Neural progenitor cell (in vitro differentiated cells): Measurements from ENCODE around the gene MGAM2. TPM values are rescaled to one million over a fixed set of nuclear protein-coding genes. Genes with fewer than 3 reads are reported as not detected.

Experiments
- DNase-seq: peaks from one replicate; pipeline ENCODE4 v3.0.0-alpha.2; 2016; ENCODE audit warnings: low spot score
- H2AFZ ChIP-seq: fragments of 200-600 bp; sonication (generic); replicated peaks from 2 replicates; pipeline ENCODE4 v1.6.1; 2016; ENCODE audit warnings: antibody characterized with exemption
- H3F3A ChIP-seq: fragments of 200-600 bp; sonication (generic); 2 replicates; pipeline ENCODE4 v1.6.1; 2016; ENCODE audit warnings: antibody characterized with exemption, low read depth
- H3K27ac ChIP-seq: fragments of 200-600 bp; sonication (generic); 2 replicates; pipeline ENCODE4 v1.5.1; 2016; ENCODE audit warnings: mild to moderate bottlenecking
- H3K27me3 ChIP-seq: fragments of 200-600 bp; sonication (generic); 2 replicates; pipeline ENCODE4 v1.6.1; 2016; ENCODE audit warnings: mild to moderate bottlenecking, moderate library complexity
- H3K36me3 ChIP-seq: fragments of 200-600 bp; sonication (generic); 2 replicates; pipeline ENCODE4 v1.5.1; 2016
- H3K4me1 ChIP-seq: fragments of 200-600 bp; sonication (generic); 2 replicates; pipeline ENCODE4 v1.6.1; 2016; ENCODE audit warnings: mixed run types
- H3K4me2 ChIP-seq: fragments of 200-600 bp; sonication (generic); 2 replicates; pipeline ENCODE4 v1.6.1; 2016
- H3K4me3 ChIP-seq: fragments of 200-600 bp; sonication (generic); 2 replicates; pipeline ENCODE4 v1.5.1; 2016
- H3K79me2 ChIP-seq: fragments of 200-600 bp; sonication (generic); 2 replicates; pipeline ENCODE4 v1.6.1; 2016; ENCODE audit warnings: low read depth
- H3K9ac ChIP-seq: fragments of 200-600 bp; sonication (generic); 2 replicates; pipeline ENCODE4 v1.6.1; 2016
- H3K9me3 ChIP-seq: fragments of 200-600 bp; sonication (generic); 2 replicates; pipeline ENCODE4 v1.5.1; 2016; ENCODE audit warnings: low read depth
- H4K20me1 ChIP-seq: fragments of 200-600 bp; sonication (generic); 2 replicates; pipeline ENCODE4 v1.6.1; 2016; ENCODE audit warnings: low read depth
- H3K27ac Mint-ChIP-seq: 3 replicates; pipeline ENCODE4 v1.8.0; 2021; ENCODE audit warnings: mixed read lengths
- H3K27me3 Mint-ChIP-seq: 2 replicates; pipeline ENCODE4 v1.8.0; 2022; ENCODE audit warnings: low read depth, mild to moderate bottlenecking, inconsistent platforms, moderate library complexity, mixed read lengths; ENCODE audit not compliant: insufficient read depth
- H3K36me3 Mint-ChIP-seq: 3 replicates; pipeline ENCODE4 v1.8.0; 2021; ENCODE audit warnings: mixed read lengths
- H3K4me1 Mint-ChIP-seq: 3 replicates; pipeline ENCODE4 v1.8.0; 2021; ENCODE audit warnings: mixed read lengths
- H3K4me3 Mint-ChIP-seq: 3 replicates; pipeline ENCODE4 v1.8.0; 2021; ENCODE audit warnings: mild to moderate bottlenecking, moderate library complexity, mixed read lengths
- H3K9me3 Mint-ChIP-seq: 3 replicates; pipeline ENCODE4 v1.8.0; 2020; ENCODE audit warnings: mixed read lengths
- EZH2 ChIP-seq: fragments of 200-600 bp; sonication (generic); IDR thresholded peaks from 2 replicates; pipeline ENCODE4 v1.6.1; 2017; ENCODE audit warnings: antibody characterized with exemption, mild to moderate bottlenecking, moderate library complexity
- EZH2phosphoT487 ChIP-seq: fragments of 200-600 bp; sonication (generic); IDR thresholded peaks from 2 replicates; pipeline ENCODE4 v1.6.1; 2017; ENCODE audit warnings: antibody characterized with exemption
- total RNA-seq: library from RNA; depleted of rRNA; stranded (reverse); fragments of >200 nt; gene quantifications from 2 replicates; pipeline ENCODE4 v1.2.3, GENCODE V29; 2015; ENCODE audit warnings: low replicate concordance
- TF ChIP-seq, protein P1 (sequence below): fragments of 200-600 bp; sonication (generic); IDR thresholded peaks from 2 replicates; pipeline ENCODE4 v1.5.1; 2017; ENCODE audit warnings: antibody characterized with exemption, mild to moderate bottlenecking

The MGAM2 gene
- total RNA-seq, 1 donor from 2014 or later = 0.04 TPM

- no peak overlapping the region for H3K4me3 ChIP-seq
- Mint-ChIP-seq H3K9me3 (no peaks in the 10 kb centered on the region), H3K27me3 (peaks cover 5% of the 10 kb centered on the region), H3K27ac (no peak overlapping the region), H3K4me1 (no peaks in the 10 kb centered on the region), H3K36me3 (no peaks in the 10 kb centered on the region), H3K4me3 (no peak overlapping the region)
- no peak overlapping the region for H3K27ac ChIP-seq
- H2AFZ ChIP-seq = no peak overlapping the region
- no peaks in the 10 kb centered on the region for H3K36me3 ChIP-seq
- no peaks in the 10 kb centered on the region for H3K79me2 ChIP-seq
- H3K4me1 ChIP-seq = no peaks in the 10 kb centered on the region
- H4K20me1 ChIP-seq = no peaks in the 10 kb centered on the region
- H3K4me2 ChIP-seq = no peak overlapping the region
- no peak overlapping the region for H3K9ac ChIP-seq
- no peaks in the 10 kb centered on the region for H3K27me3 ChIP-seq
- H3F3A ChIP-seq = no peaks in the 10 kb centered on the region
- H3K9me3 ChIP-seq = no peaks in the 10 kb centered on the region
- TF ChIP-seq EZH2phosphoT487 = no peak
- TF ChIP-seq, protein P1, sequence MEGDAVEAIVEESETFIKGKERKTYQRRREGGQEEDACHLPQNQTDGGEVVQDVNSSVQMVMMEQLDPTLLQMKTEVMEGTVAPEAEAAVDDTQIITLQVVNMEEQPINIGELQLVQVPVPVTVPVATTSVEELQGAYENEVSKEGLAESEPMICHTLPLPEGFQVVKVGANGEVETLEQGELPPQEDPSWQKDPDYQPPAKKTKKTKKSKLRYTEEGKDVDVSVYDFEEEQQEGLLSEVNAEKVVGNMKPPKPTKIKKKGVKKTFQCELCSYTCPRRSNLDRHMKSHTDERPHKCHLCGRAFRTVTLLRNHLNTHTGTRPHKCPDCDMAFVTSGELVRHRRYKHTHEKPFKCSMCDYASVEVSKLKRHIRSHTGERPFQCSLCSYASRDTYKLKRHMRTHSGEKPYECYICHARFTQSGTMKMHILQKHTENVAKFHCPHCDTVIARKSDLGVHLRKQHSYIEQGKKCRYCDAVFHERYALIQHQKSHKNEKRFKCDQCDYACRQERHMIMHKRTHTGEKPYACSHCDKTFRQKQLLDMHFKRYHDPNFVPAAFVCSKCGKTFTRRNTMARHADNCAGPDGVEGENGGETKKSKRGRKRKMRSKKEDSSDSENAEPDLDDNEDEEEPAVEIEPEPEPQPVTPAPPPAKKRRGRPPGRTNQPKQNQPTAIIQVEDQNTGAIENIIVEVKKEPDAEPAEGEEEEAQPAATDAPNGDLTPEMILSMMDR = no peak
- TF ChIP-seq EZH2 = no peak
- DNase-seq = no peak
Measured at GRCh38 chr7:142104550-142105527, 6.7 kb upstream of the MGAM2 start.

- Histone ChIP-seq H3K4me2 (no peak overlapping the region), H3K4me3 (no peak overlapping the region), H2AFZ (no peak overlapping the region), H3K4me1 (no peaks in the 10 kb centered on the region), H3K27me3 (no peaks in the 10 kb centered on the region), H4K20me1 (no peaks in the 10 kb centered on the region), H3K27ac (no peak overlapping the region), H3K79me2 (no peaks in the 10 kb centered on the region), H3K9me3 (no peaks in the 10 kb centered on the region), H3K36me3 (no peaks in the 10 kb centered on the region), H3K9ac (no peak overlapping the region), H3F3A (no peaks in the 10 kb centered on the region)
- H3K4me3 Mint-ChIP-seq = no peak overlapping the region
- TF ChIP-seq, protein P1 = no peak
- no peak for TF ChIP-seq EZH2
- TF ChIP-seq EZH2phosphoT487 = no peak
- no peaks in the 10 kb centered on the region for H3K36me3 Mint-ChIP-seq
- no peaks in the 10 kb centered on the region for H3K4me1 Mint-ChIP-seq
- DNase-seq = no peak
- no peaks in the 10 kb centered on the region for H3K9me3 Mint-ChIP-seq
- peaks cover 5% of the 10 kb centered on the region for H3K27me3 Mint-ChIP-seq
- H3K27ac Mint-ChIP-seq = no peak overlapping the region
Measured at GRCh38 chr7:142108728-142109505, 2.6 kb upstream of the MGAM2 start.

DNA sequence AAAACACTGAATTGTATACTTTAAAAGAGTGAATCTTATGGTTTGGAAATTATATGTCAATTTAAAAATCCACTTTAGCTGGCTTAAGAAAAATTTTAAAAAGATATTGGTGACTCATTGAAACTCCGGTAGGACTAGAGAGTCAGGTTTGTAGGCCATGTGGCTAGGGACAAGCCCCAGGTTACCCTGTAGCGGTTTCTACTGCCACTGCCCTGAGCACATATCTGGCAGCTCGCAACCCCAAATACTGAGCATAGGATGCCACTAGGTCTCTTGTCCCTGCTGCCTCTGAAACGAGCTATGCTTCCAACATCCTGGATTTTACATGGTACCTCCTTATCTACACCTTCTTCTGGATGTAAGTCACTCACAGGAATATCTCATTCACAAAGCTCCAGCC, 1.4 kb upstream of the MGAM2 start:
- Histone ChIP-seq H3K79me2 (no peaks in the 10 kb centered on the region), H4K20me1 (no peaks in the 10 kb centered on the region), H3K27ac (no peak overlapping the region), H3K27me3 (no peaks in the 10 kb centered on the region), H3K4me1 (no peaks in the 10 kb centered on the region), H3K4me2 (no peak overlapping the region), H3K4me3 (no peak overlapping the region), H3F3A (no peaks in the 10 kb centered on the region), H3K9me3 (no peaks in the 10 kb centered on the region), H2AFZ (no peak overlapping the region), H3K9ac (no peak overlapping the region), H3K36me3 (no peaks in the 10 kb centered on the region)
- Mint-ChIP-seq H3K9me3 (no peaks in the 10 kb centered on the region), H3K27me3 (peaks cover 3% of the 10 kb centered on the region), H3K4me1 (no peaks in the 10 kb centered on the region), H3K36me3 (no peaks in the 10 kb centered on the region), H3K4me3 (no peak overlapping the region), H3K27ac (no peak overlapping the region)
- DNase-seq = no peak
- TF ChIP-seq EZH2phosphoT487 (no peak), EZH2 (no peak)
- TF ChIP-seq, protein P1 = no peak
